Measurements from ENCODE around the gene NFIA.

The NFIA gene

GRCh38 chr1:61083807-61084440 lies 1.6 kb downstream of the NFIA start:
- DNase-seq (ENCODE audit: low spot score) = no peak

GRCh38 chr1:61084491-61085031 lies 2.2 kb downstream of the NFIA start:
- DNase-seq (ENCODE audit: low spot score) = no peak

- no peak for DNase-seq (ENCODE audit: low spot score)
Measured at GRCh38 chr1:61085206-61085982, 3.0 kb downstream of the NFIA start.

GRCh38 chr1:61085983-61086644 lies 3.8 kb downstream of the NFIA start:
- no peak for DNase-seq (ENCODE audit: low spot score)

- no peak for DNase-seq (ENCODE audit: low spot score)
Measured at GRCh38 chr1:61087571-61087970, 5.2 kb downstream of the NFIA start.

- no peak for DNase-seq (ENCODE audit: low spot score)
Measured at GRCh38 chr1:61088163-61088974, 6.0 kb downstream of the NFIA start.

- no peak for DNase-seq (ENCODE audit: low spot score)
Measured at GRCh38 chr1:61089338-61089737, 7.0 kb downstream of the NFIA start.

GRCh38 chr1:61089741-61090140 lies 7.4 kb downstream of the NFIA start:
- no peak for DNase-seq (ENCODE audit: low spot score)

- DNase-seq (ENCODE audit: low spot score) = peak; percentile 77
Measured at GRCh38 chr1:61090546-61091202, 8.3 kb downstream of the NFIA start.

- no peak for DNase-seq (ENCODE audit: low spot score)
Measured at GRCh38 chr1:61091455-61091854, 9.1 kb downstream of the NFIA start.

GRCh38 chr1:61092642-61093041 lies 10.3 kb downstream of the NFIA start:
- no peak for DNase-seq (ENCODE audit: low spot score)

GRCh38 chr1:61093525-61094137 lies 11.3 kb downstream of the NFIA start:
- DNase-seq (ENCODE audit: low spot score) = no peak

GRCh38 chr1:61094677-61095469 lies 12.5 kb downstream of the NFIA start:
- no peak for DNase-seq (ENCODE audit: low spot score)

GRCh38 chr1:61095470-61095812 lies 13.1 kb downstream of the NFIA start:
- no peak for DNase-seq (ENCODE audit: low spot score)

GRCh38 chr1:61097317-61097716 lies 15.0 kb downstream of the NFIA start:
- no peak for DNase-seq (ENCODE audit: low spot score)

- DNase-seq (ENCODE audit: low spot score) = no peak
Measured at GRCh38 chr1:61097722-61098121, 15.4 kb downstream of the NFIA start.

GRCh38 chr1:61098333-61098732 lies 16.0 kb downstream of the NFIA start:
- DNase-seq (ENCODE audit: low spot score) = no peak

GRCh38 chr1:61098906-61099437 lies 16.6 kb downstream of the NFIA start:
- DNase-seq (ENCODE audit: low spot score) = no peak

- no peak for DNase-seq (ENCODE audit: low spot score)
Measured at GRCh38 chr1:61100578-61100977, 18.2 kb downstream of the NFIA start.

- DNase-seq (ENCODE audit: low spot score) = no peak
Measured at GRCh38 chr1:61101536-61101935, 19.2 kb downstream of the NFIA start.
